ENCODE data around the gene DHX35. TPM values are rescaled to one million over a fixed set of nuclear protein-coding genes. Genes with fewer than 3 reads are reported as not detected.

DHX35 gene
- total RNA-seq, 2 experiments from 2014 or later, result 7.1 to 7.2 TPM

DNA sequence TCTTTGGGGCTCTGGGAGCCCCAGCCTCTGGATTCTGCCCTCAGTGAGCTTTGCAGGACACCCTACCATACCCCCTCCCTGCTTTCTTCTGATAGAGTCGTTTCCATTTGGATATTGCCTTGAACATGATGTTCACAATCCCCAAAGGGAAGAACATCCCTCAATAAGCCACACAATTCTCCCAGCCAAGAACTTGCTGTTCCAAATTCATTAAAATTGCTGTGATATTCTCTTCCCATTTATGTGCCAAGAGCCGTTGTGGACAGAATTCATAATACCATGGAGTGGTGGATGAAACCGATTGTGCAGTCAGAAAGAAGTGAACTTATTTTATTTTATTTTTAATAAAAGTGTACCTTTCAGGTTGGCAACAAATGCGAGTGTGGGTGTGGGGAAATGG is 95.8 kb downstream of the DHX35 start:
- Mint-ChIP-seq H3K4me1 (no peaks in the 10 kb centered on the region), H3K4me3 (no peak overlapping the region), H3K36me3 (ENCODE audit: low read depth) (no peaks in the 10 kb centered on the region), H3K9me3 (no peaks in the 10 kb centered on the region), H3K27me3 (peaks cover 14% of the 10 kb centered on the region), H3K27ac (no peak overlapping the region)
- no peak for DNase-seq
- POLR2A ChIA-PET, result no interaction called here
- CTCF ChIA-PET, result no interaction called here

DNA sequence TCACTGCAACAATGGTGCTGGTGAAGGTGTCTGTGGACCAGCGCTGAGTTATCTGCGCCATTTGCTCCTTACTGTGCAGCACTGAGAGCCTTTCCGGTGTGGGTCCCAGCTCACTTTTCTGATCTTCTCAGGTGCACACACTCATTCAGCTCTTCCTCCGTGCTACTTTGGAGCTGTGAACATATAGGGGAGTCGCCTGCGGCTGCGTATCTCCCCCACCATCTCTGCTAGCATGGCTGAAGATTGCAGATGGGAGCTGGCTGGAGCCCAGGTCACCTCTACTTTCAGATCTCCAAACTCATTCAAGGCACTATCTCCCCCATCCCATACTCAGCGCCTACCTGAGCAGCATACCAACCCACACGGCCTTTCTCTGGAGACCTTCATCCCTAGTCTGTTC is 96.9 kb downstream of the DHX35 start:
- Mint-ChIP-seq H3K27me3 (peaks cover 12% of the 10 kb centered on the region), H3K36me3 (ENCODE audit: low read depth) (no peaks in the 10 kb centered on the region), H3K9me3 (no peaks in the 10 kb centered on the region), H3K4me3 (no peak overlapping the region), H3K27ac (no peak overlapping the region), H3K4me1 (no peaks in the 10 kb centered on the region)
- POLR2A ChIA-PET, result no interaction called here
- CTCF ChIA-PET, result interaction anchor here (1.2 kb wide), 1 partner anchor 9 kb away, joined by 3 read pairs; no protein-coding TSS in a partner anchor
- no peak for DNase-seq

GRCh38 chr20:39066471-39067242 is 104.5 kb downstream of the DHX35 start:
- CTCF ChIA-PET, result interaction anchor here (1.2 to 1.6 kb wide), 2 partner anchors 16 to 18 kb away, joined by 3 read pairs; no protein-coding TSS in a partner anchor
- H3K4me1 Mint-ChIP-seq, result no peaks in the 10 kb centered on the region
- POLR2A ChIA-PET, result no interaction called here
- no peak for DNase-seq
- no peak overlapping the region for H3K4me3 Mint-ChIP-seq
- H3K9me3 Mint-ChIP-seq, result no peaks in the 10 kb centered on the region
- H3K27ac Mint-ChIP-seq, result no peak overlapping the region
- peaks cover 11% of the 10 kb centered on the region for H3K27me3 Mint-ChIP-seq
- H3K36me3 Mint-ChIP-seq (ENCODE audit: low read depth), result no peaks in the 10 kb centered on the region

GRCh38 chr20:39067526-39068216 is 105.5 kb downstream of the DHX35 start:
- ChIA-PET POLR2A (no interaction called here), CTCF (interaction anchor here (1.2 to 1.6 kb wide), 2 partner anchors 15 to 19 kb away, joined by 3 read pairs; no protein-coding TSS in a partner anchor)
- no peak overlapping the region for H3K4me3 Mint-ChIP-seq
- peaks cover 11% of the 10 kb centered on the region for H3K27me3 Mint-ChIP-seq
- no peaks in the 10 kb centered on the region for H3K36me3 Mint-ChIP-seq (ENCODE audit: low read depth)
- DNase-seq, result no peak
- H3K4me1 Mint-ChIP-seq, result no peaks in the 10 kb centered on the region
- no peak overlapping the region for H3K27ac Mint-ChIP-seq
- no peaks in the 10 kb centered on the region for H3K9me3 Mint-ChIP-seq

DNA sequence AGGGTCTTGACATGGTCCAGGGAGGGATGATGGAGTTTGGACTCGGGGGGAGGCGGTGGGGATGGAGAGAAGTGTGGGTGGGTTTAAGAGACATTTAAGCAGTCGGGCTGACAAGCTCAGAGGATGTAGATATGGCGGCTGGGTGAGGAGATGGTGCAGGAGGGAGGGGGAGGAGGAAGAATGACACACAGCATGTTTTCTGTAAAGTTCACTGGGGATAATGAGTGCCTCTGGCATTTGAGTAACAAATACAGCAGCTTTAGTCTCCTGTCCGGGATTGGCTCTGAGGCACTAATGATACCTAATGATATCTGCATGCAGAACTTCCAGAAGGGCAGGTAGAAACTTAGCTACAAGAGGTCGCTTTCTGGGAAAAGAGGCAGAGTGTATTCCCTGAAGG is 107.8 kb downstream of the DHX35 start:
- DNase-seq, result no peak
- Mint-ChIP-seq H3K4me1 (no peaks in the 10 kb centered on the region), H3K9me3 (no peaks in the 10 kb centered on the region), H3K36me3 (ENCODE audit: low read depth) (no peaks in the 10 kb centered on the region), H3K27me3 (peaks cover 22% of the 10 kb centered on the region), H3K27ac (no peak overlapping the region), H3K4me3 (no peak overlapping the region)
- CTCF ChIA-PET, result interaction anchor here (0.7 kb wide), 1 partner anchor 21 kb away, joined by 4 read pairs; no protein-coding TSS in a partner anchor
- POLR2A ChIA-PET, result no interaction called here

GRCh38 chr20:39070484-39071231 is 108.5 kb downstream of the DHX35 start:
- no peak for DNase-seq
- POLR2A ChIA-PET, result no interaction called here
- H3K27me3 Mint-ChIP-seq, result peaks cover 26% of the 10 kb centered on the region
- CTCF ChIA-PET, result interaction anchor here (0.7 kb wide), 1 partner anchor 22 kb away, joined by 4 read pairs; no protein-coding TSS in a partner anchor
- H3K27ac Mint-ChIP-seq, result no peak overlapping the region
- no peaks in the 10 kb centered on the region for H3K9me3 Mint-ChIP-seq
- no peaks in the 10 kb centered on the region for H3K36me3 Mint-ChIP-seq (ENCODE audit: low read depth)
- no peaks in the 10 kb centered on the region for H3K4me1 Mint-ChIP-seq
- H3K4me3 Mint-ChIP-seq, result no peak overlapping the region

DNA sequence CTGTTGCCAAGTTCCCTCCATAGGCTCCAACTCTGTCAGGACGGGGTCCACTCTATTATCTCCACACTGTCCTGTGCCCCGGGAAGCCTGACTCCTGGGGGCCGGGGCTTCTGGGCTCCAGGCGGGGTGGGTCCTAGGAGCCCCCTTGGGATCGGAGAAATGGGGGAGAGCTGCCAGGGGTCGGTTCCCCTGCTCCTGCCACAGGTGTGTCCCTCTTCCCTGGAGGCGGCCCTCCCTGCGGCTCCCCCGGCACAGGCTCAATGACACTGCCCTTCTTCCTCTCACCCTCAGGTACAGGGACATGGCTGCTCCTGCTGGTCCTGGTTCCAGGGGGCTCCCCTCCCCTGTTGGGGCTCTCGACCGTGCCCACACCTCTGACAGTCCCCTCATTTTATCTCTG is 110.0 kb downstream of the DHX35 start:
- POLR2A ChIA-PET, result no interaction called here
- no peak overlapping the region for H3K4me3 Mint-ChIP-seq
- no peaks in the 10 kb centered on the region for H3K4me1 Mint-ChIP-seq
- CTCF ChIA-PET, result interaction anchor here (1.3 kb wide), 1 partner anchor 21 kb away, joined by 3 read pairs; no protein-coding TSS in a partner anchor
- no peak for DNase-seq
- no peaks in the 10 kb centered on the region for H3K36me3 Mint-ChIP-seq (ENCODE audit: low read depth)
- no peaks in the 10 kb centered on the region for H3K9me3 Mint-ChIP-seq
- peaks cover 34% of the 10 kb centered on the region for H3K27me3 Mint-ChIP-seq
- no peak overlapping the region for H3K27ac Mint-ChIP-seq

- Mint-ChIP-seq H3K27ac (no peak overlapping the region), H3K27me3 (peaks cover 34% of the 10 kb centered on the region), H3K4me3 (no peak overlapping the region), H3K9me3 (no peaks in the 10 kb centered on the region), H3K36me3 (ENCODE audit: low read depth) (no peaks in the 10 kb centered on the region), H3K4me1 (no peaks in the 10 kb centered on the region)
- ChIA-PET POLR2A (no interaction called here), CTCF (interaction anchor here (1.3 kb wide), 1 partner anchor 22 kb away, joined by 3 read pairs; no protein-coding TSS in a partner anchor)
- no peak for DNase-seq
Observed at GRCh38 chr20:39072653-39073052, 110.5 kb downstream of the DHX35 start.

DNA sequence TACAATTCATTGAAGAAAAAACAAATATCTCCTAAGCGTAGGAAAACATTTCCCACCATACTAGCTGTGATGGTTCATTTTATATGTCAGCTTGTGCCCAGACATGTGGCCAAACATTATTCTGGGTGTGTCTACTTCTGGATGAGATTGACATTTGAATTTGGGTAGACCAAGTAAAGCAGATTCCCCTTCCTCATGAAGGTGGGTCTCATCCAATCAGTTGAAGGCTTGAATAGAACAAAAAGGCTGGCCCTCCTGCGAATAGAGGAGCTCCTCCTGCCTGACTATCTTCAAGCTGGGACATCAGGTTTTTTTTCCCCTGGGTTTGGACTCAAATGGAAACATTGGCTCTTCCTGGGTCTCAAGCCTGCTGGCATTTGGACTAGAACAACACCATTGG is 113.6 kb downstream of the DHX35 start:
- Mint-ChIP-seq H3K9me3 (no peaks in the 10 kb centered on the region), H3K4me3 (no peak overlapping the region), H3K4me1 (peaks cover 6% of the 10 kb centered on the region), H3K27me3 (peaks cover 29% of the 10 kb centered on the region), H3K27ac (no peak overlapping the region), H3K36me3 (ENCODE audit: low read depth) (no peaks in the 10 kb centered on the region)
- POLR2A ChIA-PET, result no interaction called here
- CTCF ChIA-PET, result interaction anchor here (1.0 to 4.1 kb wide), 2 partner anchors 26 to 49 kb away, joined by 3 to 32 read pairs; no protein-coding TSS in a partner anchor
- no peak for DNase-seq

GRCh38 chr20:39076958-39077357 is 114.8 kb downstream of the DHX35 start:
- Mint-ChIP-seq H3K36me3 (ENCODE audit: low read depth) (no peaks in the 10 kb centered on the region), H3K4me1 (peaks cover 6% of the 10 kb centered on the region), H3K9me3 (no peaks in the 10 kb centered on the region), H3K4me3 (no peak overlapping the region), H3K27me3 (peaks cover 34% of the 10 kb centered on the region), H3K27ac (no peak overlapping the region)
- DNase-seq, result no peak
- POLR2A ChIA-PET, result interaction anchor here (0.7 kb wide), 1 partner anchor 15 kb away, joined by 3 read pairs; no protein-coding TSS in a partner anchor
- CTCF ChIA-PET, result interaction anchor here (4.1 kb wide), 1 partner anchor 27 kb away, joined by 32 read pairs; no protein-coding TSS in a partner anchor

DNA sequence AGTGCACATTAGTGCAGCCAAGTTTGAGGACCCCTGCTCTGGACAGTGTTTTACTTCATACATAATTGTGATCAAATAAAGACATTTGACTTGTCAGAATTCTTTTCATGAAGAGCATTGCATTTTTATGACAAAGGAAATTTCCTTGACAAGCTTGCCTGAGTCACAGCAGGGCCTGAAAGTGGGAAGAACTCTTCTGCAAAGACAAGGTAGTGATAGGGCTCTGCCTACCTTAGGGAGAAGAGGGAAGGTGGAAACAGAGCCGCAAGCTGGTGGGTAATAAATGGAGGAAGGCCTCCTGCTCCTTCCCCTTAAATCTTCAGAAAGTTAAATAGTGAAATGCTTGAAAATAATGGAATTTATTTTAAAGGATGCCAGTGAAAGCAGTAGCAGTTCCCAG is 118.2 kb downstream of the DHX35 start:
- ChIA-PET CTCF (interaction anchor here (0.8 to 6.5 kb wide), 11 partner anchors 9 to 431 kb away, joined by 3 to 94 read pairs (median 4); partner anchors contain the start of gene FAM83D), POLR2A (interaction anchor here (1.0 kb wide), 1 partner anchor 31 kb away, joined by 3 read pairs; no protein-coding TSS in a partner anchor)
- no peaks in the 10 kb centered on the region for H3K9me3 Mint-ChIP-seq
- no peak for DNase-seq
- H3K36me3 Mint-ChIP-seq (ENCODE audit: low read depth), result no peaks in the 10 kb centered on the region
- no peak overlapping the region for H3K4me3 Mint-ChIP-seq
- H3K27ac Mint-ChIP-seq, result no peak overlapping the region
- H3K4me1 Mint-ChIP-seq, result peaks cover 6% of the 10 kb centered on the region
- H3K27me3 Mint-ChIP-seq, result peaks cover 31% of the 10 kb centered on the region

GRCh38 chr20:39081255-39081654 is 119.1 kb downstream of the DHX35 start:
- Mint-ChIP-seq H3K36me3 (ENCODE audit: low read depth) (no peaks in the 10 kb centered on the region), H3K9me3 (no peaks in the 10 kb centered on the region), H3K4me3 (no peak overlapping the region), H3K27ac (no peak overlapping the region), H3K4me1 (peaks cover 6% of the 10 kb centered on the region), H3K27me3 (peaks cover 25% of the 10 kb centered on the region)
- ChIA-PET POLR2A (interaction anchor here (0.6 to 1.0 kb wide), 2 partner anchors 32 to 1790 kb away, joined by 3 read pairs; no protein-coding TSS in a partner anchor), CTCF (interaction anchor here (0.7 to 6.5 kb wide), 12 partner anchors 8 to 432 kb away, joined by 3 to 94 read pairs (median 4); partner anchors contain the start of gene FAM83D)
- DNase-seq, result peak; percentile 82

Measured in activated CD4-positive, alpha-beta memory T cell treated with anti-CD3 and anti-CD28 coated beads, Interleukin-2, amount 10 ng/mL, durations not matched to agents 7 days and 5 days (primary cell).